ENCODE measurements around the gene HIP1.

Gene HIP1

GRCh38 chr7:75716992-75717626 is 21.6 kb downstream of the HIP1 start:
- Histone ChIP-seq H3K27me3 (ENCODE audit: control insufficient read depth, insufficient read depth, low read length, poor library complexity, severe bottlenecking) (no peaks in the 10 kb centered on the region), H3K27ac (ENCODE audit: insufficient read depth, low read depth, low read length, poor library complexity, severe bottlenecking) (no peak overlapping the region), H3K36me3 (ENCODE audit: control insufficient read depth, insufficient read depth, low read length) (no peaks in the 10 kb centered on the region), H3K4me3 (ENCODE audit: insufficient read depth, low read depth, low read length) (no peak overlapping the region), H3K9me3 (ENCODE audit: control insufficient read depth, low read length) (no peaks in the 10 kb centered on the region), H3K4me1 (ENCODE audit: control insufficient read depth, insufficient read depth, low read length) (no peaks in the 10 kb centered on the region)
- 92% methylated on average over 7 to 9 of the region's 9 CpGs for WGBS, 2 experiments

- H3K9me3 ChIP-seq (ENCODE audit: control insufficient read depth, low read length): no peaks in the 10 kb centered on the region
- H3K36me3 ChIP-seq (ENCODE audit: control insufficient read depth, insufficient read depth, low read length): no peaks in the 10 kb centered on the region
- no peak overlapping the region for H3K4me3 ChIP-seq (ENCODE audit: insufficient read depth, low read depth, low read length)
- H3K27me3 ChIP-seq (ENCODE audit: control insufficient read depth, insufficient read depth, low read length, poor library complexity, severe bottlenecking): no peaks in the 10 kb centered on the region
- 90 to 94% methylated on average over 7 of the region's 7 CpGs for WGBS, 2 experiments
- no peaks in the 10 kb centered on the region for H3K4me1 ChIP-seq (ENCODE audit: control insufficient read depth, insufficient read depth, low read length)
- no peak overlapping the region for H3K27ac ChIP-seq (ENCODE audit: insufficient read depth, low read depth, low read length, poor library complexity, severe bottlenecking)
Observed at GRCh38 chr7:75715864-75716263, 22.9 kb downstream of the HIP1 start.

GRCh38 chr7:75712517-75713361 is 26.0 kb downstream of the HIP1 start:
- H3K27me3 ChIP-seq (ENCODE audit: control insufficient read depth, insufficient read depth, low read length, poor library complexity, severe bottlenecking): no peaks in the 10 kb centered on the region
- no peak overlapping the region for H3K27ac ChIP-seq (ENCODE audit: insufficient read depth, low read depth, low read length, poor library complexity, severe bottlenecking)
- H3K36me3 ChIP-seq (ENCODE audit: control insufficient read depth, insufficient read depth, low read length): no peaks in the 10 kb centered on the region
- H3K4me1 ChIP-seq (ENCODE audit: control insufficient read depth, insufficient read depth, low read length): no peaks in the 10 kb centered on the region
- peaks cover 7% of the 10 kb centered on the region for H3K9me3 ChIP-seq (ENCODE audit: control insufficient read depth, low read length)
- H3K4me3 ChIP-seq (ENCODE audit: insufficient read depth, low read depth, low read length): no peak overlapping the region
- WGBS, 2 experiments: 74 to 83% methylated on average over 4 of the region's 4 CpGs

- Histone ChIP-seq H3K4me1 (ENCODE audit: control insufficient read depth, insufficient read depth, low read length) (no peaks in the 10 kb centered on the region), H3K9me3 (ENCODE audit: control insufficient read depth, low read length) (peaks cover 7% of the 10 kb centered on the region), H3K4me3 (ENCODE audit: insufficient read depth, low read depth, low read length) (no peak overlapping the region), H3K27me3 (ENCODE audit: control insufficient read depth, insufficient read depth, low read length, poor library complexity, severe bottlenecking) (no peaks in the 10 kb centered on the region), H3K36me3 (ENCODE audit: control insufficient read depth, insufficient read depth, low read length) (no peaks in the 10 kb centered on the region), H3K27ac (ENCODE audit: insufficient read depth, low read depth, low read length, poor library complexity, severe bottlenecking) (no peak overlapping the region)
- 87 to 89% methylated on average over 10 of the region's 10 CpGs for WGBS, 2 experiments
Observed at GRCh38 chr7:75711656-75712514, 26.9 kb downstream of the HIP1 start.

- peaks cover 7% of the 10 kb centered on the region for H3K9me3 ChIP-seq (ENCODE audit: control insufficient read depth, low read length)
- H3K27me3 ChIP-seq (ENCODE audit: control insufficient read depth, insufficient read depth, low read length, poor library complexity, severe bottlenecking): no peaks in the 10 kb centered on the region
- no peak overlapping the region for H3K27ac ChIP-seq (ENCODE audit: insufficient read depth, low read depth, low read length, poor library complexity, severe bottlenecking)
- H3K4me1 ChIP-seq (ENCODE audit: control insufficient read depth, insufficient read depth, low read length): no peaks in the 10 kb centered on the region
- no peak overlapping the region for H3K4me3 ChIP-seq (ENCODE audit: insufficient read depth, low read depth, low read length)
- no peaks in the 10 kb centered on the region for H3K36me3 ChIP-seq (ENCODE audit: control insufficient read depth, insufficient read depth, low read length)
Observed at GRCh38 chr7:75711076-75711475, 27.7 kb downstream of the HIP1 start.

- no peaks in the 10 kb centered on the region for H3K27me3 ChIP-seq (ENCODE audit: control insufficient read depth, insufficient read depth, low read length, poor library complexity, severe bottlenecking)
- H3K36me3 ChIP-seq (ENCODE audit: control insufficient read depth, insufficient read depth, low read length): no peaks in the 10 kb centered on the region
- H3K4me3 ChIP-seq (ENCODE audit: insufficient read depth, low read depth, low read length): no peak overlapping the region
- WGBS, 2 experiments: 93 to 96% methylated on average over 4 of the region's 4 CpGs
- H3K9me3 ChIP-seq (ENCODE audit: control insufficient read depth, low read length): peaks cover 5% of the 10 kb centered on the region
- H3K4me1 ChIP-seq (ENCODE audit: control insufficient read depth, insufficient read depth, low read length): no peaks in the 10 kb centered on the region
- no peak overlapping the region for H3K27ac ChIP-seq (ENCODE audit: insufficient read depth, low read depth, low read length, poor library complexity, severe bottlenecking)
Observed at GRCh38 chr7:75704928-75705327, 33.8 kb downstream of the HIP1 start.

- no peak overlapping the region for H3K27ac ChIP-seq (ENCODE audit: insufficient read depth, low read depth, low read length, poor library complexity, severe bottlenecking)
- H3K9me3 ChIP-seq (ENCODE audit: control insufficient read depth, low read length): no peaks in the 10 kb centered on the region
- 75 to 80% methylated on average over 4 of the region's 4 CpGs for WGBS, 2 experiments
- no peak overlapping the region for H3K4me3 ChIP-seq (ENCODE audit: insufficient read depth, low read depth, low read length)
- H3K4me1 ChIP-seq (ENCODE audit: control insufficient read depth, insufficient read depth, low read length): no peaks in the 10 kb centered on the region
- H3K36me3 ChIP-seq (ENCODE audit: control insufficient read depth, insufficient read depth, low read length): no peaks in the 10 kb centered on the region
- H3K27me3 ChIP-seq (ENCODE audit: control insufficient read depth, insufficient read depth, low read length, poor library complexity, severe bottlenecking): no peaks in the 10 kb centered on the region
Observed at GRCh38 chr7:75702515-75702914, 36.2 kb downstream of the HIP1 start.

GRCh38 chr7:75699993-75700392 is 38.7 kb downstream of the HIP1 start:
- Histone ChIP-seq H3K36me3 (ENCODE audit: control insufficient read depth, insufficient read depth, low read length) (no peaks in the 10 kb centered on the region), H3K27me3 (ENCODE audit: control insufficient read depth, insufficient read depth, low read length, poor library complexity, severe bottlenecking) (no peaks in the 10 kb centered on the region), H3K27ac (ENCODE audit: insufficient read depth, low read depth, low read length, poor library complexity, severe bottlenecking) (no peak overlapping the region), H3K4me1 (ENCODE audit: control insufficient read depth, insufficient read depth, low read length) (no peaks in the 10 kb centered on the region), H3K9me3 (ENCODE audit: control insufficient read depth, low read length) (no peaks in the 10 kb centered on the region), H3K4me3 (ENCODE audit: insufficient read depth, low read depth, low read length) (no peak overlapping the region)
- 89 to 93% methylated on average over 12 of the region's 12 CpGs for WGBS, 2 experiments

- Histone ChIP-seq H3K9me3 (ENCODE audit: control insufficient read depth, low read length) (no peaks in the 10 kb centered on the region), H3K4me1 (ENCODE audit: control insufficient read depth, insufficient read depth, low read length) (no peaks in the 10 kb centered on the region), H3K27me3 (ENCODE audit: control insufficient read depth, insufficient read depth, low read length, poor library complexity, severe bottlenecking) (no peaks in the 10 kb centered on the region), H3K4me3 (ENCODE audit: insufficient read depth, low read depth, low read length) (no peak overlapping the region), H3K36me3 (ENCODE audit: control insufficient read depth, insufficient read depth, low read length) (no peaks in the 10 kb centered on the region), H3K27ac (ENCODE audit: insufficient read depth, low read depth, low read length, poor library complexity, severe bottlenecking) (no peak overlapping the region)
Observed at GRCh38 chr7:75698358-75698757, 40.4 kb downstream of the HIP1 start.

Measured in ectodermal cell (in vitro differentiated cells).